GM12878 (cell line): ENCODE results near the gene ADRA2C. TPM values are rescaled to one million over a fixed set of nuclear protein-coding genes. Genes with fewer than 3 reads are reported as not detected.

Source experiments
- ATAC-seq: fragments of 200-7000 bp; cut with Tn5 transposase; 3 replicates; pipeline ENCODE4 v1.9.1; 2020; ENCODE audit warnings: mild to moderate bottlenecking, moderate library complexity
- BruUV-seq: library from RNA; stranded (reverse); fragments of 400-500 nt; replicated peaks from 2 replicates; lab custom pipeline; 2021; lab: Mats Ljungman, UMichigan
- CTCF ChIA-PET: fragments of 300-600 bp; sonication (Branson Sonifier 250); formaldehyde crosslinking; extraction: SDS; loops from one replicate; lab custom pipeline; 2021; ENCODE audit warnings: inconsistent platforms; lab: Yijun Ruan, JAX
- POLR2A ChIA-PET: fragments of 350-600 bp; formaldehyde crosslinking; extraction: SDS; loops from one replicate; lab custom pipeline; 2021; ENCODE audit warnings: inconsistent platforms; lab: Charles Lee
- RAD21 ChIA-PET: fragments of 300-600 bp; sonication (Branson Sonifier 250); formaldehyde crosslinking; loops from one replicate; lab custom pipeline; 2023; ENCODE audit warnings: antibody characterized with exemption; ENCODE audit not compliant: unreplicated experiment; lab: Charles Lee
- SMC1A ChIA-PET: fragments of 300-600 bp; sonication (Branson Sonifier 250); formaldehyde crosslinking; loops from one replicate; lab custom pipeline; 2023; ENCODE audit not compliant: unreplicated experiment, uncharacterized antibody; lab: Charles Lee
- DNase-seq: peaks from one replicate; pipeline ENCODE4 v3.0.0-alpha.2; 2011; ENCODE audit warnings: low read depth, low spot score
- FAIRE-seq: peaks from 3 replicates; lab custom pipeline; 2011; peaks lifted over from hg19 to GRCh38; lab: Jason Lieb, UNC
- H2AFZ ChIP-seq: 2 replicates; pipeline ENCODE4 v1.6.0; 2011; ENCODE audit warnings: low read depth, low read length, control low read depth; ENCODE audit not compliant: control insufficient read depth
- H3K27ac ChIP-seq: 2 replicates; pipeline ENCODE4 v1.5.1; 2011; ENCODE audit warnings: control low read depth; ENCODE audit not compliant: control insufficient read depth, insufficient read depth
- H3K27me3 ChIP-seq, 2 experiments: replicated peaks in 1 of 2; 2 replicates each; pipeline versions ENCODE4 v1.6.0 to v1.6.1; 2011; ENCODE audit warnings: low read length in 1 of 2; ENCODE audit not compliant: control insufficient read depth in 2 of 2, insufficient read depth in 2 of 2
- H3K36me3 ChIP-seq, 2 experiments: 2 replicates each; pipeline ENCODE4 v1.5.1; 2011; ENCODE audit warnings: low read length in 1 of 2; ENCODE audit not compliant: control insufficient read depth in 2 of 2, insufficient read depth in 2 of 2
- H3K4me1 ChIP-seq: 2 replicates; pipeline ENCODE4 v1.6.1; 2011; ENCODE audit warnings: mild to moderate bottlenecking, low read length, moderate library complexity, mixed read lengths; ENCODE audit not compliant: control insufficient read depth, insufficient read depth
- H3K4me2 ChIP-seq: 2 replicates; pipeline ENCODE4 v1.6.0; 2011; ENCODE audit warnings: control low read depth; ENCODE audit not compliant: control insufficient read depth, insufficient read depth
- H3K4me3 ChIP-seq: fragments of 200-600 bp; sonication (generic); 2 replicates; pipeline ENCODE4 v1.5.1; 2016
- H3K79me2 ChIP-seq: 2 replicates; pipeline ENCODE4 v1.6.0; 2011; ENCODE audit warnings: low read length; ENCODE audit not compliant: control insufficient read depth, insufficient read depth
- H3K9ac ChIP-seq: 2 replicates; pipeline ENCODE4 v1.8.0; 2011; ENCODE audit warnings: low read length, control low read depth, mixed read lengths; ENCODE audit not compliant: control insufficient read depth, insufficient read depth
- H3K9me3 ChIP-seq: replicated peaks from 3 replicates; pipeline ENCODE4 v1.5.1; 2011; ENCODE audit warnings: mild to moderate bottlenecking, low read length; ENCODE audit not compliant: control insufficient read depth, insufficient read depth
- H4K20me1 ChIP-seq: 2 replicates; pipeline ENCODE4 v1.6.0; 2011; ENCODE audit not compliant: control insufficient read depth, insufficient read depth
- ATF3 ChIP-seq: IDR thresholded peaks from 2 replicates; pipeline ENCODE4 v1.6.1; 2011; ENCODE audit warnings: low read depth, mild to moderate bottlenecking, low read length, moderate library complexity, borderline replicate concordance; ENCODE audit errors: extremely low read depth
- BACH1 ChIP-seq: fragments of 450-650 bp; IDR thresholded peaks from 2 replicates; pipeline ENCODE4 v1.6.1; 2017; ENCODE audit warnings: mild to moderate bottlenecking, borderline replicate concordance
- CBX3 ChIP-seq: fragments of 200-600 bp; sonication (generic); IDR thresholded peaks from 2 replicates; pipeline ENCODE4 v1.6.1; 2016; ENCODE audit warnings: low read depth, borderline replicate concordance
- EGR1 ChIP-seq, 2 experiments: IDR thresholded peaks; 1 replicate in 1 of 2; 2 replicates in 1 of 2; pipeline ENCODE4 v1.6.1; 2011 to 2012; ENCODE audit warnings: low read depth in 2 of 2, low read length in 2 of 2, borderline replicate concordance in 1 of 2, mild to moderate bottlenecking in 1 of 2, moderate library complexity in 1 of 2
- FOXM1 ChIP-seq: IDR thresholded peaks from 2 replicates; pipeline ENCODE4 v1.6.1; 2012; ENCODE audit warnings: low read depth, mild to moderate bottlenecking, inconsistent platforms, low read length, moderate library complexity
- HDAC6 ChIP-seq: fragments of 200-600 bp; sonication (generic); IDR thresholded peaks from one replicate; pipeline ENCODE4 v1.8.0; 2017; ENCODE audit warnings: antibody characterized with exemption; ENCODE audit not compliant: unreplicated experiment
- HSF1 ChIP-seq: fragments of 150-350 bp; IDR thresholded peaks from 2 replicates; pipeline ENCODE4 v1.6.1; 2014; ENCODE audit warnings: mild to moderate bottlenecking, low read depth, low read length
- IKZF2 ChIP-seq, 2 experiments: fragments of 450-650 bp; IDR thresholded peaks; 2 replicates each; pipeline ENCODE4 v1.6.1; 2017; ENCODE audit warnings: mild to moderate bottlenecking in 2 of 2, moderate library complexity in 2 of 2
- KLF5 ChIP-seq: fragments of 450-650 bp; IDR thresholded peaks from 2 replicates; pipeline ENCODE4 v1.6.1; 2014; ENCODE audit warnings: mild to moderate bottlenecking; ENCODE audit not compliant: partially characterized antibody
- LARP7 ChIP-seq: fragments of 450-650 bp; IDR thresholded peaks from 2 replicates; pipeline ENCODE4 v1.6.1; 2017; ENCODE audit warnings: mild to moderate bottlenecking
- PAX8 ChIP-seq: fragments of 450-650 bp; IDR thresholded peaks from 2 replicates; pipeline ENCODE4 v1.6.1; 2017; ENCODE audit warnings: mild to moderate bottlenecking, moderate library complexity
- PML ChIP-seq: IDR thresholded peaks from 2 replicates; pipeline ENCODE4 v1.6.1; 2012; ENCODE audit warnings: low read length, inconsistent platforms
- POLR2AphosphoS5 ChIP-seq: IDR thresholded peaks from 2 replicates; pipeline ENCODE4 v1.6.1; 2011; ENCODE audit warnings: mild to moderate bottlenecking, low read length, inconsistent platforms
- SIX5 ChIP-seq: IDR thresholded peaks from 2 replicates; pipeline ENCODE4 v1.6.1; 2011; ENCODE audit warnings: mild to moderate bottlenecking, low read depth, low read length, moderate library complexity; ENCODE audit not compliant: severe bottlenecking
- STAT1 ChIP-seq: fragments of 450-650 bp; conservative IDR thresholded peaks from 2 replicates; pipeline ENCODE4 v1.6.1; 2014; ENCODE audit warnings: antibody characterized with exemption, mild to moderate bottlenecking
- TBL1XR1 ChIP-seq: IDR thresholded peaks from 2 replicates; pipeline ENCODE4 v1.6.1; 2012; ENCODE audit warnings: low read depth, low read length, improper control_type of control experiment
- WGBS: methylation state at CpG from one replicate; pipeline ENCODE4 v1.1.6; 2016; ENCODE audit warnings: low lambda C conversion rate; ENCODE audit not compliant: insufficient replicate concordance, insufficient coverage; ENCODE audit errors: missing lambda C conversion rate; 5-methylcytosine and 5-hydroxymethylcytosine counted together
- in situ Hi-C: fragments of 300-500 bp; cut with MboI; formaldehyde crosslinking; loops from 9 replicates; pipeline ENCODE4 v1.14.3; 2018; ENCODE audit warnings: mixed read lengths
- intact Hi-C: fragments of 100-400 bp; cut with micrococcal nuclease; formaldehyde crosslinking; loops from one replicate; pipeline ENCODE4 v1.14.2; 2022; ENCODE audit not compliant: unreplicated experiment
- polyA plus RNA-seq, 11 experiments: library from polyadenylated mRNA; depleted of rRNA in 4 of 11; unstranded in 6 of 11; stranded (reverse) in 5 of 11; fragments of >200 nt; fragmentation: Nextera tagmentation in 4 of 11; fragmentation: Illumina TruSeq in 1 of 11; extraction: Ambion mirVana in 4 of 11; extraction: Trizol in 1 of 11; gene quantifications; 1 replicate in 1 of 11; 2 replicates in 10 of 11; pipeline versions ENCODE4 v1.2.1 to v1.2.3, GENCODE V29; 2011 to 2016; ENCODE audit warnings: inconsistent platforms in 2 of 11, missing spikeins in 2 of 11, low read depth in 1 of 11
- total RNA-seq, 4 experiments: library from RNA; depleted of rRNA in 3 of 4; stranded (reverse); fragments of >200 nt in 3 of 4; fragmentation: Illumina TruSeq in 1 of 4; extraction: Trizol in 1 of 4; gene quantifications; 2 replicates each; pipeline versions ENCODE4 v1.2.1 to v1.2.3, GENCODE V29; 2013 to 2021
- TF ChIP-seq, protein P1 (sequence below): IDR thresholded peaks from 2 replicates; pipeline ENCODE4 v1.6.1; 2011; ENCODE audit warnings: low read depth, low read length, improper control_type of control experiment, borderline replicate concordance
- TF ChIP-seq, protein P2 (sequence below): fragments of 450-650 bp; conservative IDR thresholded peaks from 2 replicates; pipeline ENCODE4 v1.6.1; 2017; ENCODE audit warnings: mild to moderate bottlenecking, moderate library complexity

ADRA2C gene
- total and polyA plus RNA-seq, 10 of the 15 experiments (the other 5 are each of a cell fraction or from before 2014, with no cell fraction given) = 0.15 TPM; not detected in 9

GRCh38 chr4:3717241-3717640 is 48.9 kb upstream of the ADRA2C start (continued):
- TF ChIP-seq POLR2AphosphoS5 = no peak

GRCh38 chr4:3718462-3718861 is 47.7 kb upstream of the ADRA2C start:
- H3K4me1 ChIP-seq = no peaks in the 10 kb centered on the region
- BruUV-seq = no TSS peak
- no peaks in the 10 kb centered on the region for H4K20me1 ChIP-seq
- no peaks in the 10 kb centered on the region; the same call in 2 of the 3 replicates for H3K9me3 ChIP-seq
- FAIRE-seq = no peak
- CTCF ChIA-PET = no interaction called here
- no peak for DNase-seq
- no peak overlapping the region for H3K9ac ChIP-seq
- no peaks in the 10 kb centered on the region for H3K36me3 ChIP-seq
- ATAC-seq = no peak
- in situ Hi-C loops (no loop called here), intact Hi-C loops (no loop called here)
- H3K27me3 ChIP-seq = no peaks in the 10 kb centered on the region; a peak in 1 of 4 replicates
- RAD21 ChIA-PET = no interaction called here
- no peak overlapping the region for H3K27ac ChIP-seq
- POLR2A ChIA-PET = no interaction called here
- TF ChIP-seq HDAC6 (no peak), EGR1 (IDR thresholded peaks at IDR 0.05; ENCODE audit: borderline replicate concordance in 1 of 2, low read depth in 2 of 2, low read length in 2 of 2) (no peak), IKZF2 (IDR thresholded peaks at IDR 0.05) (no peak), PAX8 (no peak), TBL1XR1 (no peak), SIX5 (no peak), CBX3 (no peak), ATF3 (no peak), STAT1 (no peak), BACH1 (no peak), LARP7 (no peak), KLF5 (no peak), HSF1 (no peak), FOXM1 (no peak), PML (no peak)
- TF ChIP-seq, protein P1, sequence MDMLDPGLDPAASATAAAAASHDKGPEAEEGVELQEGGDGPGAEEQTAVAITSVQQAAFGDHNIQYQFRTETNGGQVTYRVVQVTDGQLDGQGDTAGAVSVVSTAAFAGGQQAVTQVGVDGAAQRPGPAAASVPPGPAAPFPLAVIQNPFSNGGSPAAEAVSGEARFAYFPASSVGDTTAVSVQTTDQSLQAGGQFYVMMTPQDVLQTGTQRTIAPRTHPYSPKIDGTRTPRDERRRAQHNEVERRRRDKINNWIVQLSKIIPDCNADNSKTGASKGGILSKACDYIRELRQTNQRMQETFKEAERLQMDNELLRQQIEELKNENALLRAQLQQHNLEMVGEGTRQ = no peak
- TF ChIP-seq, protein P2, sequence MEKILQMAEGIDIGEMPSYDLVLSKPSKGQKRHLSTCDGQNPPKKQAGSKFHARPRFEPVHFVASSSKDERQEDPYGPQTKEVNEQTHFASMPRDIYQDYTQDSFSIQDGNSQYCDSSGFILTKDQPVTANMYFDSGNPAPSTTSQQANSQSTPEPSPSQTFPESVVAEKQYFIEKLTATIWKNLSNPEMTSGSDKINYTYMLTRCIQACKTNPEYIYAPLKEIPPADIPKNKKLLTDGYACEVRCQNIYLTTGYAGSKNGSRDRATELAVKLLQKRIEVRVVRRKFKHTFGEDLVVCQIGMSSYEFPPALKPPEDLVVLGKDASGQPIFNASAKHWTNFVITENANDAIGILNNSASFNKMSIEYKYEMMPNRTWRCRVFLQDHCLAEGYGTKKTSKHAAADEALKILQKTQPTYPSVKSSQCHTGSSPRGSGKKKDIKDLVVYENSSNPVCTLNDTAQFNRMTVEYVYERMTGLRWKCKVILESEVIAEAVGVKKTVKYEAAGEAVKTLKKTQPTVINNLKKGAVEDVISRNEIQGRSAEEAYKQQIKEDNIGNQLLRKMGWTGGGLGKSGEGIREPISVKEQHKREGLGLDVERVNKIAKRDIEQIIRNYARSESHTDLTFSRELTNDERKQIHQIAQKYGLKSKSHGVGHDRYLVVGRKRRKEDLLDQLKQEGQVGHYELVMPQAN = no peak
- no peak overlapping the region for H2AFZ ChIP-seq
- H3K4me2 ChIP-seq = no peak overlapping the region
- no peaks in the 10 kb centered on the region for H3K79me2 ChIP-seq
- WGBS = 0% methylated on average over 2 of the region's 2 CpGs
- H3K4me3 ChIP-seq = no peak overlapping the region
- SMC1A ChIA-PET = no interaction called here
